HL-60 (cell line): ENCODE data around the gene TMEM41B.
"Not testable (repeated sequence)": the region's sequence is repeated elsewhere in the genome, so short reads cannot be mapped to it uniquely, and the experiment has no call there.

ENCODE experiments used
- DNase-seq, 2 experiments: peaks; one replicate each; pipeline ENCODE4 v3.0.0-alpha.2; 2010 to 2020; ENCODE audit warnings: low read depth in 1 of 2, low spot score in 1 of 2
- H3K27ac ChIP-seq: fragments of 250-450 bp; sonication (Bioruptor Pico); replicated peaks from 2 replicates; pipeline ENCODE4 v1.5.1; 2020; ENCODE audit warnings: mild to moderate bottlenecking, moderate library complexity
- H3K27me3 ChIP-seq: fragments of 250-450 bp; sonication (Bioruptor Pico); 2 replicates; pipeline ENCODE4 v1.5.1; 2021; ENCODE audit warnings: mild to moderate bottlenecking, moderate library complexity; ENCODE audit not compliant: insufficient read depth, poor library complexity, severe bottlenecking
- H3K4me3 ChIP-seq: replicated peaks from 2 replicates; pipeline ENCODE4 v1.5.1; 2011; ENCODE audit warnings: mild to moderate bottlenecking, control low read depth, low read length; ENCODE audit not compliant: insufficient read depth
- CTCF ChIP-seq: IDR thresholded peaks from one replicate; pipeline ENCODE4 v1.5.1; 2011; ENCODE audit warnings: low read length, control low read depth, inconsistent platforms; ENCODE audit not compliant: insufficient read depth
- GABPA ChIP-seq: IDR thresholded peaks from 2 replicates; pipeline ENCODE4 v1.6.1; 2012; ENCODE audit warnings: low read depth
- POLR2AphosphoS5 ChIP-seq: IDR thresholded peaks from 2 replicates; pipeline ENCODE4 v1.6.1; 2012; ENCODE audit warnings: low read depth
- REST ChIP-seq: IDR thresholded peaks from 2 replicates; pipeline ENCODE4 v1.6.1; 2012; ENCODE audit warnings: low read depth; ENCODE audit not compliant: insufficient replicate concordance
- SPI1 ChIP-seq: IDR thresholded peaks from 2 replicates; pipeline ENCODE4 v1.6.1; 2012; ENCODE audit warnings: low read depth, mild to moderate bottlenecking, borderline replicate concordance

The TMEM41B gene

DNA sequence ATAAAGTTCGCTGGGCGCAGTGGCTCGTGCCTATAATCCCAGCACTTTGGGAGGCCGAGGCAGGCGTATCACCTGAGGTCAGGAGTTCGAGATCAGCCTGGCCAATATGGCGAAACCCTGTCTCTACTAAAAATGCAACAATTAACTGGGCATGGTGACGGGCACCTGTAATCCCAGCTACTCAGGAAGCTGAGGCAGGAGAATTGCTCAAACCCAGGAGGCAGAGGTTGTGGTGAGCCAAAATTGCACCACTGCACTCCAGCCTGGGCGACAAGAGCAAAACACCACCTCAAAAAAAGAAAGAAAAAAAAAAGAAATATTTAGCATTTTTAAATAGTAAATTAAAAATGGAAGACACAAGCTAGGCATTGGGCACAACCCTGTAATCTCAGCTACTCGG is 78.2 kb downstream of the TMEM41B start:
- peak overlapping the region; percentile 41; the same call in 1 of the 2 replicates for H3K27ac ChIP-seq
- H3K4me3 ChIP-seq, H3K27me3 ChIP-seq: not testable (repeated sequence)
- peak in 1 of 2 experiments; percentile 83 for DNase-seq
- peak; percentile 44; the same call in 1 of the 2 replicates for TF ChIP-seq POLR2AphosphoS5

GRCh38 chr11:9232482-9232881 is 81.9 kb downstream of the TMEM41B start:
- TF ChIP-seq GABPA: no peak
- no peak for TF ChIP-seq REST
- TF ChIP-seq CTCF: no peak
- TF ChIP-seq POLR2AphosphoS5: no peak
- no peak for TF ChIP-seq SPI1
- Histone ChIP-seq H3K27me3 (no peaks in the 10 kb centered on the region), H3K4me3 (no peak overlapping the region), H3K27ac (peak overlapping the region; percentile 57)
- no peak for DNase-seq

- H3K27ac ChIP-seq: peak overlapping the region; percentile 57
- no peaks in the 10 kb centered on the region for H3K27me3 ChIP-seq
- DNase-seq: peak in 1 of 2 experiments; percentile 52
- TF ChIP-seq REST: no peak
- no peak for TF ChIP-seq POLR2AphosphoS5
- TF ChIP-seq GABPA: no peak
- TF ChIP-seq CTCF: no peak
- TF ChIP-seq SPI1: no peak
- no peak overlapping the region for H3K4me3 ChIP-seq
Measured at GRCh38 chr11:9231848-9232177, 82.6 kb downstream of the TMEM41B start.
